Endothelial cell (in vitro differentiated cells): Measurements from ENCODE around the gene PRRC2A. TPM values are rescaled to one million over a fixed set of nuclear protein-coding genes. Genes with fewer than 3 reads are reported as not detected.

Source experiments
- DNase-seq: peaks from one replicate; pipeline ENCODE4 v3.0.0; 2021; ENCODE audit warnings: low spot score
- H3K27ac Mint-ChIP-seq: one replicate; pipeline ENCODE4 v1.8.0; 2021; ENCODE audit warnings: mixed read lengths, inconsistent platforms; ENCODE audit not compliant: unreplicated experiment
- H3K27me3 Mint-ChIP-seq: one replicate; pipeline ENCODE4 v1.8.0; 2021; ENCODE audit warnings: mild to moderate bottlenecking, moderate library complexity, mixed read lengths, inconsistent platforms; ENCODE audit not compliant: unreplicated experiment
- H3K36me3 Mint-ChIP-seq: one replicate; pipeline ENCODE4 v1.8.0; 2021; ENCODE audit warnings: mild to moderate bottlenecking, low read depth, mixed read lengths, inconsistent platforms; ENCODE audit not compliant: unreplicated experiment
- H3K4me1 Mint-ChIP-seq: one replicate; pipeline ENCODE4 v1.8.0; 2021; ENCODE audit warnings: mild to moderate bottlenecking, mixed read lengths, inconsistent platforms; ENCODE audit not compliant: unreplicated experiment
- H3K4me3 Mint-ChIP-seq: one replicate; pipeline ENCODE4 v1.8.0; 2021; ENCODE audit warnings: mild to moderate bottlenecking, mixed read lengths, inconsistent platforms; ENCODE audit not compliant: unreplicated experiment
- H3K9me3 Mint-ChIP-seq: one replicate; pipeline ENCODE4 v1.8.0; 2021; ENCODE audit warnings: mixed read lengths, inconsistent platforms; ENCODE audit not compliant: unreplicated experiment
- total RNA-seq: library from RNA; stranded (reverse); fragmentation: NEBNext Ultra II Directional; extraction: Animal tissue kit (Norgen Biotek cat#: 25700); gene quantifications from one replicate; pipeline ENCODE4 v1.2.1, GENCODE V29; 2021; ENCODE audit not compliant: unreplicated experiment
- TF ChIP-seq, protein P1 (sequence below): fragments of 200-600 bp; sonication (generic); IDR thresholded peaks from one replicate; pipeline ENCODE4 v1.5.0; 2021; ENCODE audit warnings: antibody characterized with exemption; ENCODE audit not compliant: unreplicated experiment

The PRRC2A gene
- total RNA-seq, 1 donor from 2014 or later = 149 TPM

- DNase-seq = no peak
- Mint-ChIP-seq H3K36me3 (peaks cover 28% of the 10 kb centered on the region), H3K27me3 (peaks cover 8% of the 10 kb centered on the region), H3K27ac (peak overlapping the region; percentile 94), H3K9me3 (no peaks in the 10 kb centered on the region), H3K4me1 (peaks cover 23% of the 10 kb centered on the region), H3K4me3 (peak overlapping the region; percentile 96)
- TF ChIP-seq, protein P1, sequence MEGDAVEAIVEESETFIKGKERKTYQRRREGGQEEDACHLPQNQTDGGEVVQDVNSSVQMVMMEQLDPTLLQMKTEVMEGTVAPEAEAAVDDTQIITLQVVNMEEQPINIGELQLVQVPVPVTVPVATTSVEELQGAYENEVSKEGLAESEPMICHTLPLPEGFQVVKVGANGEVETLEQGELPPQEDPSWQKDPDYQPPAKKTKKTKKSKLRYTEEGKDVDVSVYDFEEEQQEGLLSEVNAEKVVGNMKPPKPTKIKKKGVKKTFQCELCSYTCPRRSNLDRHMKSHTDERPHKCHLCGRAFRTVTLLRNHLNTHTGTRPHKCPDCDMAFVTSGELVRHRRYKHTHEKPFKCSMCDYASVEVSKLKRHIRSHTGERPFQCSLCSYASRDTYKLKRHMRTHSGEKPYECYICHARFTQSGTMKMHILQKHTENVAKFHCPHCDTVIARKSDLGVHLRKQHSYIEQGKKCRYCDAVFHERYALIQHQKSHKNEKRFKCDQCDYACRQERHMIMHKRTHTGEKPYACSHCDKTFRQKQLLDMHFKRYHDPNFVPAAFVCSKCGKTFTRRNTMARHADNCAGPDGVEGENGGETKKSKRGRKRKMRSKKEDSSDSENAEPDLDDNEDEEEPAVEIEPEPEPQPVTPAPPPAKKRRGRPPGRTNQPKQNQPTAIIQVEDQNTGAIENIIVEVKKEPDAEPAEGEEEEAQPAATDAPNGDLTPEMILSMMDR = no peak
These were observed 915 bp downstream of the PRRC2A start for GRCh38 chr6:31621320-31621939.

- H3K27me3 Mint-ChIP-seq = peaks cover 8% of the 10 kb centered on the region
- H3K36me3 Mint-ChIP-seq = peaks cover 31% of the 10 kb centered on the region
- peak overlapping the region; percentile 94 for H3K27ac Mint-ChIP-seq
- peaks cover 20% of the 10 kb centered on the region for H3K4me1 Mint-ChIP-seq
- H3K4me3 Mint-ChIP-seq = peak overlapping the region; percentile 96
- no peak for DNase-seq
- H3K9me3 Mint-ChIP-seq = no peaks in the 10 kb centered on the region
- TF ChIP-seq, protein P1 = no peak
These were observed 1.5 kb downstream of the PRRC2A start for GRCh38 chr6:31621991-31622390.

GRCh38 chr6:31622684-31623091 lies 2.2 kb downstream of the PRRC2A start:
- no peak for DNase-seq
- TF ChIP-seq, protein P1 = no peak
- Mint-ChIP-seq H3K27ac (peak overlapping the region; percentile 43), H3K4me1 (peaks cover 20% of the 10 kb centered on the region), H3K27me3 (peaks cover 8% of the 10 kb centered on the region), H3K4me3 (peak overlapping the region; percentile 96), H3K9me3 (no peaks in the 10 kb centered on the region), H3K36me3 (peaks cover 38% of the 10 kb centered on the region)

DNA sequence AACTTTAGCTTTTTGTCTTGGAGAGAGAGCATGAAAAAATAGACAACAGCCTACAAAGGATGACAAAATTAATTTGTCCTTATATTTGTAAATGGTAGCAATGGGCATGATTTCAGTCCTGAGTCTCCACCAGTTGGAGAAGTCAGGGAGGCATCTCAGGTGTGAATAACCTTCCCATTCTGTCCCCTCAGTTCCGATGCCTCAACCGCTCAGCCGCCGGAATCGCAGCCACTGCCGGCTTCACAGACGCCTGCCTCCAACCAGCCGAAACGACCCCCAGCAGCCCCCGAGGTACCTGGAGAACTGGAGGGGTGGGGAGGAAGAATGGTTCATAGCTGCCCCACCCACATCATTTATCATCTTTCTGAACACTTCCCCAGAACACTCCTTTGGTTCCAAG lies 3.6 kb downstream of the PRRC2A start:
- no peak overlapping the region for H3K4me3 Mint-ChIP-seq
- H3K27ac Mint-ChIP-seq = no peak overlapping the region
- H3K27me3 Mint-ChIP-seq = peaks cover 8% of the 10 kb centered on the region
- peaks cover 20% of the 10 kb centered on the region for H3K4me1 Mint-ChIP-seq
- H3K9me3 Mint-ChIP-seq = no peaks in the 10 kb centered on the region
- no peak for DNase-seq
- TF ChIP-seq, protein P1 = no peak
- H3K36me3 Mint-ChIP-seq = peaks cover 39% of the 10 kb centered on the region

GRCh38 chr6:31626952-31627351 lies 6.4 kb downstream of the PRRC2A start:
- Mint-ChIP-seq H3K4me3 (peak overlapping the region; percentile 72), H3K9me3 (no peaks in the 10 kb centered on the region), H3K27me3 (no peaks in the 10 kb centered on the region), H3K27ac (no peak overlapping the region), H3K4me1 (peaks cover 8% of the 10 kb centered on the region), H3K36me3 (peaks cover 48% of the 10 kb centered on the region)
- no peak for DNase-seq
- TF ChIP-seq, protein P1 = no peak
